A549 (cell line): ENCODE results near the gene PRKN. TPM values are rescaled to one million over a fixed set of nuclear protein-coding genes. Genes with fewer than 3 reads are reported as not detected.

Source experiments
- ATAC-seq, 2 experiments: fragments of 200-7000 bp in 1 of 2; fragments of >200 bp in 1 of 2; cut with Nextera tagmentation in 1 of 2; cut with Tn5 transposase in 1 of 2; 3 replicates each; pipeline versions ENCODE4 v1.8.0 to v1.9.1; 2018 to 2020; ENCODE audit warnings: mild to moderate bottlenecking in 1 of 2, moderate library complexity in 1 of 2
- CTCF ChIA-PET: fragments of 300-600 bp; sonication (Branson Sonifier 250); formaldehyde crosslinking; extraction: SDS; loops from one replicate; lab custom pipeline; 2021; ENCODE audit warnings: antibody characterized with exemption, inconsistent platforms; lab: Yijun Ruan, JAX
- POLR2A ChIA-PET: fragments of 350-600 bp; formaldehyde crosslinking; extraction: SDS; loops from one replicate; lab custom pipeline; 2021; ENCODE audit warnings: antibody characterized with exemption, inconsistent platforms; lab: Yijun Ruan, JAX
- DNase-seq, 2 experiments: peaks; one replicate each; pipeline versions ENCODE4 v3.0.0 to v3.0.0-alpha.2; 2011 to 2016; ENCODE audit warnings: low read depth in 1 of 2, low spot score in 1 of 2
- FAIRE-seq: peaks from 2 replicates; lab custom pipeline; 2011; peaks lifted over from hg19 to GRCh38; lab: Jason Lieb, UNC
- H3K27ac ChIP-seq, 2 experiments: fragments of >200 bp; sonication (Bioruptor Twin); formaldehyde crosslinking; 3 replicates each; pipeline ENCODE4 v1.5.1; 2016 to 2017
- H3K4me1 ChIP-seq: fragments of >200 bp; sonication (Bioruptor Twin); formaldehyde crosslinking; 3 replicates; pipeline ENCODE4 v1.6.1; 2016
- H3K4me2 ChIP-seq: fragments of >200 bp; sonication (Bioruptor Twin); formaldehyde crosslinking; 3 replicates; pipeline ENCODE4 v1.6.1; 2016
- H3K4me3 ChIP-seq: fragments of >200 bp; sonication (Bioruptor Twin); formaldehyde crosslinking; 3 replicates; pipeline ENCODE4 v1.5.1; 2016
- H3K9me3 ChIP-seq: fragments of >200 bp; sonication (Bioruptor Twin); formaldehyde crosslinking; 3 replicates; pipeline ENCODE4 v1.6.1; 2016
- BHLHE40 ChIP-seq: IDR thresholded peaks from 2 replicates; pipeline ENCODE4 v1.6.1; 2012; ENCODE audit warnings: low read depth, low read length, inconsistent platforms
- CBX2 ChIP-seq: fragments of 200-600 bp; sonication (generic); IDR thresholded peaks from 2 replicates; pipeline ENCODE4 v1.6.1; 2016; ENCODE audit warnings: low read depth, mild to moderate bottlenecking, borderline replicate concordance
- CEBPB ChIP-seq, 2 experiments: fragments of >200 bp in 1 of 2; sonication (Bioruptor Twin) in 1 of 2; formaldehyde crosslinking in 1 of 2; IDR thresholded peaks; 2 replicates each; pipeline ENCODE4 v1.6.1; 2012 to 2016
- CHD4 ChIP-seq: fragments of 200-600 bp; sonication (generic); IDR thresholded peaks from 2 replicates; pipeline ENCODE4 v1.6.1; 2016; ENCODE audit warnings: antibody characterized with exemption, mild to moderate bottlenecking, borderline replicate concordance
- E2F6 ChIP-seq: IDR thresholded peaks from 2 replicates; pipeline ENCODE4 v1.6.1; 2012; ENCODE audit warnings: low read depth, borderline replicate concordance
- FOSB ChIP-seq: fragments of 250-450 bp; sonication (Bioruptor Pico); IDR thresholded peaks from 2 replicates; pipeline ENCODE4 v1.5.0; 2020; ENCODE audit warnings: mild to moderate bottlenecking, moderate library complexity
- FOXS1 ChIP-seq: fragments of 250-450 bp; sonication (Bioruptor Pico); IDR thresholded peaks from 2 replicates; pipeline ENCODE4 v1.5.0; 2020; ENCODE audit warnings: mild to moderate bottlenecking, moderate library complexity
- HDAC2 ChIP-seq: fragments of 200-600 bp; sonication (generic); IDR thresholded peaks from 2 replicates; pipeline ENCODE4 v1.6.1; 2016
- HOXA7 ChIP-seq: fragments of 250-450 bp; sonication (Bioruptor Pico); IDR thresholded peaks from 2 replicates; pipeline ENCODE4 v1.5.0; 2020; ENCODE audit warnings: mild to moderate bottlenecking, moderate library complexity
- HOXB13 ChIP-seq: fragments of 250-450 bp; sonication (Bioruptor Pico); IDR thresholded peaks from 2 replicates; pipeline ENCODE4 v1.5.0; 2020; ENCODE audit warnings: low read depth, mild to moderate bottlenecking, moderate library complexity
- HOXB5 ChIP-seq: fragments of 250-450 bp; sonication (Bioruptor Pico); IDR thresholded peaks from 2 replicates; pipeline ENCODE4 v1.5.0; 2020; ENCODE audit warnings: mild to moderate bottlenecking, moderate library complexity
- JUNB ChIP-seq: fragments of >200 bp; sonication (Bioruptor Twin); formaldehyde crosslinking; IDR thresholded peaks from 2 replicates; pipeline ENCODE4 v1.6.1; 2016
- KDM1A ChIP-seq: fragments of 200-600 bp; sonication (generic); IDR thresholded peaks from 2 replicates; pipeline ENCODE4 v1.6.1; 2016; ENCODE audit warnings: low read depth, mild to moderate bottlenecking
- MAFK ChIP-seq: fragments of 450-650 bp; IDR thresholded peaks from 2 replicates; pipeline ENCODE4 v1.6.1; 2014; ENCODE audit not compliant: partially characterized antibody
- MAX ChIP-seq: IDR thresholded peaks from 2 replicates; pipeline ENCODE4 v1.6.1; 2012
- NR3C1 ChIP-seq: fragments of >200 bp; sonication (Bioruptor Twin); formaldehyde crosslinking; IDR thresholded peaks from 3 replicates; pipeline ENCODE4 v1.6.1; 2017
- RARB ChIP-seq: fragments of 250-450 bp; sonication (Bioruptor Pico); IDR thresholded peaks from 2 replicates; pipeline ENCODE4 v1.8.0; 2021; ENCODE audit warnings: mild to moderate bottlenecking, moderate library complexity
- RCOR1 ChIP-seq: fragments of 150-350 bp; IDR thresholded peaks from 2 replicates; pipeline ENCODE4 v1.6.1; 2014; ENCODE audit warnings: antibody characterized with exemption, low read length, low read depth
- RFX5 ChIP-seq: fragments of 450-650 bp; IDR thresholded peaks from 2 replicates; pipeline ENCODE4 v1.7.1; 2014; ENCODE audit warnings: antibody characterized with exemption, mild to moderate bottlenecking, moderate library complexity
- SMC3 ChIP-seq: fragments of >200 bp; sonication (Bioruptor Twin); formaldehyde crosslinking; IDR thresholded peaks from 3 replicates; pipeline ENCODE4 v1.6.1; 2018; ENCODE audit warnings: inconsistent platforms
- TP53 ChIP-seq: fragments of 250-450 bp; sonication (Bioruptor Pico); IDR thresholded peaks from 2 replicates; pipeline ENCODE4 v1.5.0; 2021; ENCODE audit warnings: mild to moderate bottlenecking, moderate library complexity
- ZC3H11A ChIP-seq: fragments of 450-650 bp; IDR thresholded peaks from 2 replicates; pipeline ENCODE4 v1.6.1; 2014; ENCODE audit warnings: antibody characterized with exemption, mild to moderate bottlenecking
- ZNF302 ChIP-seq: fragments of 250-450 bp; sonication (Bioruptor Pico); IDR thresholded peaks from 2 replicates; pipeline ENCODE4 v1.9.0; 2021; ENCODE audit warnings: inconsistent platforms, mild to moderate bottlenecking, moderate library complexity
- WGBS: methylation state at CpG from one replicate; pipeline ENCODE4 v1.1.6; 2017; ENCODE audit errors: missing lambda C conversion rate; 5-methylcytosine and 5-hydroxymethylcytosine counted together
- polyA plus RNA-seq, 4 experiments: library from polyadenylated mRNA; depleted of rRNA in 3 of 4; stranded (reverse); fragments of >200 nt; fragmentation: RNase III in 1 of 4; extraction: RNeasy Plus Mini Kit Qiagen cat#74134 plus additional on column Dnase treatment in 1 of 4; gene quantifications; 2 replicates in 3 of 4; 3 replicates in 1 of 4; pipeline ENCODE4 v1.2.3, GENCODE V29; 2011 to 2017

Gene PRKN
- polyA plus RNA-seq, 2 of the 4 experiments (the other 2 are of a cell fraction): 0.36 to 0.39 TPM

GRCh38 chr6:162416831-162417537 lies 310.6 kb downstream of the PRKN start:
- no peak overlapping the region for H3K27ac ChIP-seq
- TF ChIP-seq NR3C1: no peak
- TF ChIP-seq HOXA7 (CRISPR knock-in tag): no peak
- no peak for TF ChIP-seq ZC3H11A
- no peak for TF ChIP-seq FOXS1
- TF ChIP-seq JUNB: no peak
- TF ChIP-seq HOXB5 (CRISPR knock-in tag): no peak
- TF ChIP-seq ZNF302 (CRISPR knock-in tag): no peak
- TF ChIP-seq HOXB13: no peak
- no peak for TF ChIP-seq RFX5
- no peak for TF ChIP-seq CHD4
- FAIRE-seq (no peak), DNase-seq (no peak), ATAC-seq (no peak)
- no peaks in the 10 kb centered on the region for H3K9me3 ChIP-seq
- CTCF ChIA-PET: no interaction called here
- WGBS: 39% methylated on average over 6 of the region's 7 CpGs
- no peak overlapping the region for H3K4me3 ChIP-seq
- H3K4me1 ChIP-seq: no peaks in the 10 kb centered on the region
- no peak overlapping the region for H3K4me2 ChIP-seq
- POLR2A ChIA-PET: no interaction called here

- FAIRE-seq: no peak
- no peak overlapping the region for H3K4me2 ChIP-seq
- no peak for ATAC-seq
- DNase-seq: no peak
- ChIA-PET CTCF (no interaction called here), POLR2A (no interaction called here)
- H3K9me3 ChIP-seq: no peaks in the 10 kb centered on the region
- no peaks in the 10 kb centered on the region for H3K4me1 ChIP-seq
- peak; percentile 39 for TF ChIP-seq MAFK
- no peak for TF ChIP-seq E2F6
- H3K27ac ChIP-seq: no peak overlapping the region
- WGBS: 27% methylated on average over 2 of the region's 2 CpGs
- no peak overlapping the region for H3K4me3 ChIP-seq
Measured at GRCh38 chr6:162416307-162416706, 311.3 kb downstream of the PRKN start.

GRCh38 chr6:162409741-162410691 lies 317.6 kb downstream of the PRKN start:
- FAIRE-seq: no peak
- Histone ChIP-seq H3K4me2 (no peak overlapping the region), H3K27ac (no peak overlapping the region), H3K9me3 (no peaks in the 10 kb centered on the region), H3K4me3 (no peak overlapping the region), H3K4me1 (no peaks in the 10 kb centered on the region)
- no peak for DNase-seq
- TF ChIP-seq HOXA7 (CRISPR knock-in tag): no peak
- TF ChIP-seq BHLHE40: no peak
- TF ChIP-seq E2F6: no peak
- no peak for TF ChIP-seq HOXB5 (CRISPR knock-in tag)
- no peak for TF ChIP-seq RCOR1
- no peak for TF ChIP-seq HOXB13
- CTCF ChIA-PET: no interaction called here
- POLR2A ChIA-PET: no interaction called here
- 14% methylated on average over 8 of the region's 8 CpGs for WGBS
- no peak for ATAC-seq

GRCh38 chr6:162408826-162409535 lies 318.6 kb downstream of the PRKN start:
- no peak for FAIRE-seq
- ChIA-PET CTCF (no interaction called here), POLR2A (no interaction called here)
- no peak for DNase-seq
- TF ChIP-seq NR3C1 (no peak), HOXB13 (no peak), CBX2 (no peak), KDM1A (no peak), TP53 (no peak), HOXB5 (CRISPR knock-in tag) (no peak), RARB (CRISPR knock-in tag) (no peak), MAX (no peak), FOSB (CRISPR knock-in tag) (no peak), CEBPB (IDR thresholded peaks at IDR 0.05) (no peak), SMC3 (no peak), HDAC2 (no peak)
- ATAC-seq: no peak
- Histone ChIP-seq H3K27ac (no peak overlapping the region), H3K9me3 (no peaks in the 10 kb centered on the region), H3K4me3 (no peak overlapping the region), H3K4me1 (no peaks in the 10 kb centered on the region), H3K4me2 (no peak overlapping the region)
- WGBS: 26% methylated on average over 5 of the region's 5 CpGs
